Measurements from ENCODE around the gene OARD1.

- peak; percentile 75 to 93 (median 79) for TF ChIP-seq CTCF (IDR thresholded peaks at IDR 0.05)
- TF ChIP-seq POLR2A (IDR thresholded peaks at IDR 0.05), result no peak
Observed at GRCh38 chr6:41066867-41067304, 5.3 kb downstream of the OARD1 start.
